ENCODE measurements around the gene SHROOM3.
"Not testable (repeated sequence)": the region's sequence is repeated elsewhere in the genome, so short reads cannot be mapped to it uniquely, and the experiment has no call there.

- not testable (repeated sequence) for TF ChIP-seq CTCF (IDR thresholded peaks at IDR 0.05); EZH2 (IDR thresholded peaks at IDR 0.05; ENCODE audit: borderline replicate concordance, insufficient read depth, low read depth, low read length, poor library complexity, severe bottlenecking)
Measured at GRCh38 chr4:76722146-76722545, 287.1 kb downstream of the SHROOM3 start.
